Urothelium cell line (cell line): ENCODE results near the gene PLA2G4B.

ENCODE experiments used
- DNase-seq: peaks from one replicate; pipeline ENCODE4 v3.0.0; 2011; ENCODE audit warnings: low spot score, mixed read lengths
- FAIRE-seq: peaks from 2 replicates; lab custom pipeline; 2011; peaks lifted over from hg19 to GRCh38; lab: Jason Lieb, UNC

The PLA2G4B gene

GRCh38 chr15:41838400-41838897 is at the start of gene PLA2G4B:
TSS of gene PLA2G4B (plus strand) at chr15:41838847. CDS start at chr15:41838914, 67 bp downstream.
- DNase-seq, result no peak
- FAIRE-seq, result no peak

- FAIRE-seq, result no peak
- no peak for DNase-seq
Observed at GRCh38 chr15:41789236-41789635, 49.4 kb upstream of the PLA2G4B start.

- FAIRE-seq (no peak), DNase-seq (no peak)
Observed at GRCh38 chr15:41789662-41790061, 49.0 kb upstream of the PLA2G4B start.

- DNase-seq, result no peak
- FAIRE-seq, result no peak
Observed at GRCh38 chr15:41790169-41790568, 48.5 kb upstream of the PLA2G4B start.

GRCh38 chr15:41790756-41791546 is 47.7 kb upstream of the PLA2G4B start:
- DNase-seq, result peak; percentile 62
- FAIRE-seq, result no peak

GRCh38 chr15:41791547-41791937 is 47.1 kb upstream of the PLA2G4B start:
- FAIRE-seq (no peak), DNase-seq (no peak)

GRCh38 chr15:41792000-41792637 is 46.5 kb upstream of the PLA2G4B start:
- DNase-seq, result no peak
- no peak for FAIRE-seq

GRCh38 chr15:41794081-41794480 is 44.6 kb upstream of the PLA2G4B start:
- FAIRE-seq, result no peak
- no peak for DNase-seq

GRCh38 chr15:41795996-41796856 is 42.4 kb upstream of the PLA2G4B start:
- no peak for DNase-seq
- no peak for FAIRE-seq

GRCh38 chr15:41797201-41797944 is 41.3 kb upstream of the PLA2G4B start:
- DNase-seq (no peak), FAIRE-seq (no peak)

- FAIRE-seq, result no peak
- DNase-seq, result no peak
Observed at GRCh38 chr15:41798607-41799487, 39.8 kb upstream of the PLA2G4B start.

GRCh38 chr15:41799488-41799805 is 39.2 kb upstream of the PLA2G4B start:
- no peak for FAIRE-seq
- DNase-seq, result no peak

GRCh38 chr15:41801185-41801584 is 37.5 kb upstream of the PLA2G4B start:
- FAIRE-seq (no peak), DNase-seq (no peak)

GRCh38 chr15:41801850-41802455 is 36.7 kb upstream of the PLA2G4B start:
- DNase-seq (no peak), FAIRE-seq (no peak)

- DNase-seq, result no peak
- no peak for FAIRE-seq
Observed at GRCh38 chr15:41804361-41804760, 34.3 kb upstream of the PLA2G4B start.

- DNase-seq (no peak), FAIRE-seq (no peak)
Observed at GRCh38 chr15:41804916-41805666, 33.6 kb upstream of the PLA2G4B start.

- DNase-seq (no peak), FAIRE-seq (no peak)
Observed at GRCh38 chr15:41805711-41806110, 32.9 kb upstream of the PLA2G4B start.

- DNase-seq, result peak; percentile 43
- FAIRE-seq, result no peak
Observed at GRCh38 chr15:41806291-41807181, 32.1 kb upstream of the PLA2G4B start.
